HG03469 (cell line): Measurements from ENCODE around the gene PVALB.

Experiments
- ATAC-seq: cut with Tn5 transposase; IDR thresholded peaks from one replicate; pipeline ENCODE4 v1.9.1; 2021; ENCODE audit warnings: mild to moderate bottlenecking, moderate library complexity, moderate number of reproducible peaks; ENCODE audit not compliant: unreplicated experiment

PVALB gene

GRCh38 chr22:36775586-36775963 is 41.3 kb downstream of the PVALB start:
- ATAC-seq, result no peak

GRCh38 chr22:36773935-36774334 is 42.9 kb downstream of the PVALB start:
- no peak for ATAC-seq

GRCh38 chr22:36772451-36772850 is 44.4 kb downstream of the PVALB start:
- ATAC-seq, result no peak

GRCh38 chr22:36771356-36772063 is 45.3 kb downstream of the PVALB start:
- no peak for ATAC-seq

GRCh38 chr22:36770513-36771231 is 46.2 kb downstream of the PVALB start:
- no peak for ATAC-seq

GRCh38 chr22:36769541-36770512 is 47.0 kb downstream of the PVALB start:
- ATAC-seq, result no peak

GRCh38 chr22:36768616-36769015 is 48.2 kb downstream of the PVALB start:
- ATAC-seq, result no peak

- ATAC-seq, result no peak
Measured at GRCh38 chr22:36768141-36768540, 48.7 kb downstream of the PVALB start.

GRCh38 chr22:36767035-36767775 is 49.6 kb downstream of the PVALB start:
- no peak for ATAC-seq

GRCh38 chr22:36765943-36766450 is 50.8 kb downstream of the PVALB start:
- no peak for ATAC-seq

GRCh38 chr22:36765131-36765942 is 51.5 kb downstream of the PVALB start:
- no peak for ATAC-seq

GRCh38 chr22:36764641-36765040 is 52.2 kb downstream of the PVALB start:
- no peak for ATAC-seq

GRCh38 chr22:36764060-36764459 is 52.8 kb downstream of the PVALB start:
- no peak for ATAC-seq

- ATAC-seq, result no peak
Measured at GRCh38 chr22:36763576-36763975, 53.3 kb downstream of the PVALB start.

- no peak for ATAC-seq
Measured at GRCh38 chr22:36762687-36763260, 54.1 kb downstream of the PVALB start.

- no peak for ATAC-seq
Measured at GRCh38 chr22:36761553-36762240, 55.1 kb downstream of the PVALB start.

GRCh38 chr22:36760786-36761185 is 56.0 kb downstream of the PVALB start:
- ATAC-seq, result no peak

GRCh38 chr22:36759481-36760159 is 57.2 kb downstream of the PVALB start:
- ATAC-seq, result no peak
